A549 (cell line): ENCODE measurements around the gene SCGB1A1. TPM values are rescaled to one million over a fixed set of nuclear protein-coding genes. Genes with fewer than 3 reads are reported as not detected.

Experiments used
- ATAC-seq, 2 experiments: fragments of 200-7000 bp in 1 of 2; fragments of >200 bp in 1 of 2; cut with Nextera tagmentation in 1 of 2; cut with Tn5 transposase in 1 of 2; 3 replicates each; pipeline versions ENCODE4 v1.8.0 to v1.9.1; 2018 to 2020; ENCODE audit warnings: mild to moderate bottlenecking in 1 of 2, moderate library complexity in 1 of 2
- CTCF ChIA-PET: fragments of 300-600 bp; sonication (Branson Sonifier 250); formaldehyde crosslinking; extraction: SDS; loops from one replicate; lab custom pipeline; 2021; ENCODE audit warnings: antibody characterized with exemption, inconsistent platforms; lab: Yijun Ruan, JAX
- POLR2A ChIA-PET: fragments of 350-600 bp; formaldehyde crosslinking; extraction: SDS; loops from one replicate; lab custom pipeline; 2021; ENCODE audit warnings: antibody characterized with exemption, inconsistent platforms; lab: Yijun Ruan, JAX
- DNase-seq, 2 experiments: peaks; one replicate each; pipeline versions ENCODE4 v3.0.0 to v3.0.0-alpha.2; 2011 to 2016; ENCODE audit warnings: low read depth in 1 of 2, low spot score in 1 of 2
- FAIRE-seq: peaks from 2 replicates; lab custom pipeline; 2011; peaks lifted over from hg19 to GRCh38; lab: Jason Lieb, UNC
- H3K27ac ChIP-seq, 2 experiments: fragments of >200 bp; sonication (Bioruptor Twin); formaldehyde crosslinking; 3 replicates each; pipeline ENCODE4 v1.5.1; 2016 to 2017
- H3K4me1 ChIP-seq: fragments of >200 bp; sonication (Bioruptor Twin); formaldehyde crosslinking; 3 replicates; pipeline ENCODE4 v1.6.1; 2016
- H3K4me2 ChIP-seq: fragments of >200 bp; sonication (Bioruptor Twin); formaldehyde crosslinking; 3 replicates; pipeline ENCODE4 v1.6.1; 2016
- H3K4me3 ChIP-seq: fragments of >200 bp; sonication (Bioruptor Twin); formaldehyde crosslinking; 3 replicates; pipeline ENCODE4 v1.5.1; 2016
- H3K9me3 ChIP-seq: fragments of >200 bp; sonication (Bioruptor Twin); formaldehyde crosslinking; 3 replicates; pipeline ENCODE4 v1.6.1; 2016
- BHLHE40 ChIP-seq: IDR thresholded peaks from 2 replicates; pipeline ENCODE4 v1.6.1; 2012; ENCODE audit warnings: low read depth, low read length, inconsistent platforms
- CTCF ChIP-seq: fragments of >200 bp; sonication (Bioruptor Twin); formaldehyde crosslinking; IDR thresholded peaks from 3 replicates; pipeline ENCODE4 v1.5.1; 2016
- E2F6 ChIP-seq: IDR thresholded peaks from 2 replicates; pipeline ENCODE4 v1.6.1; 2012; ENCODE audit warnings: low read depth, borderline replicate concordance
- ESRRA ChIP-seq: fragments of 150-350 bp; IDR thresholded peaks from 2 replicates; pipeline ENCODE4 v1.6.1; 2014; ENCODE audit warnings: mild to moderate bottlenecking, low read length, borderline replicate concordance
- GATA3 ChIP-seq: IDR thresholded peaks from 2 replicates; pipeline ENCODE4 v1.6.1; 2012; ENCODE audit warnings: borderline replicate concordance
- HDAC2 ChIP-seq: fragments of 200-600 bp; sonication (generic); IDR thresholded peaks from 2 replicates; pipeline ENCODE4 v1.6.1; 2016
- HMGXB4 ChIP-seq: fragments of 250-450 bp; sonication (Bioruptor Pico); IDR thresholded peaks from 2 replicates; pipeline ENCODE4 v1.5.0; 2021; ENCODE audit warnings: mild to moderate bottlenecking, moderate library complexity, borderline replicate concordance
- HOXA7 ChIP-seq: fragments of 250-450 bp; sonication (Bioruptor Pico); IDR thresholded peaks from 2 replicates; pipeline ENCODE4 v1.5.0; 2020; ENCODE audit warnings: mild to moderate bottlenecking, moderate library complexity
- HOXB5 ChIP-seq: fragments of 250-450 bp; sonication (Bioruptor Pico); IDR thresholded peaks from 2 replicates; pipeline ENCODE4 v1.5.0; 2020; ENCODE audit warnings: mild to moderate bottlenecking, moderate library complexity
- JUNB ChIP-seq: fragments of >200 bp; sonication (Bioruptor Twin); formaldehyde crosslinking; IDR thresholded peaks from 2 replicates; pipeline ENCODE4 v1.6.1; 2016
- MAX ChIP-seq: IDR thresholded peaks from 2 replicates; pipeline ENCODE4 v1.6.1; 2012
- NFE2L2 ChIP-seq: fragments of 150-350 bp; conservative IDR thresholded peaks from 2 replicates; pipeline ENCODE4 v1.6.1; 2014; ENCODE audit warnings: low read length
- PBX3 ChIP-seq: IDR thresholded peaks from 2 replicates; pipeline ENCODE4 v1.6.1; 2012
- PHF8 ChIP-seq: fragments of 200-600 bp; sonication (generic); IDR thresholded peaks from 2 replicates; pipeline ENCODE4 v1.6.1; 2016; ENCODE audit warnings: low read depth, mild to moderate bottlenecking, antibody characterized with exemption, moderate library complexity, borderline replicate concordance
- RARB ChIP-seq: fragments of 250-450 bp; sonication (Bioruptor Pico); IDR thresholded peaks from 2 replicates; pipeline ENCODE4 v1.8.0; 2021; ENCODE audit warnings: mild to moderate bottlenecking, moderate library complexity
- RNF2 ChIP-seq: fragments of 200-600 bp; sonication (generic); IDR thresholded peaks from 2 replicates; pipeline ENCODE4 v1.6.1; 2016; ENCODE audit warnings: low read depth, mild to moderate bottlenecking, antibody characterized with exemption, moderate library complexity, borderline replicate concordance
- SMC3 ChIP-seq: fragments of >200 bp; sonication (Bioruptor Twin); formaldehyde crosslinking; IDR thresholded peaks from 3 replicates; pipeline ENCODE4 v1.6.1; 2018; ENCODE audit warnings: inconsistent platforms
- SREBF2 ChIP-seq: fragments of 450-650 bp; IDR thresholded peaks from 2 replicates; pipeline ENCODE4 v1.6.1; 2014; ENCODE audit warnings: mild to moderate bottlenecking, moderate library complexity
- TP53 ChIP-seq: fragments of 250-450 bp; sonication (Bioruptor Pico); IDR thresholded peaks from 2 replicates; pipeline ENCODE4 v1.5.0; 2021; ENCODE audit warnings: mild to moderate bottlenecking, moderate library complexity
- ZC3H11A ChIP-seq: fragments of 450-650 bp; IDR thresholded peaks from 2 replicates; pipeline ENCODE4 v1.6.1; 2014; ENCODE audit warnings: antibody characterized with exemption, mild to moderate bottlenecking
- ZFP36 ChIP-seq: fragments of 450-650 bp; IDR thresholded peaks from 2 replicates; pipeline ENCODE4 v1.6.1; 2014; ENCODE audit warnings: borderline replicate concordance; ENCODE audit not compliant: partially characterized antibody
- ZNF302 ChIP-seq: fragments of 250-450 bp; sonication (Bioruptor Pico); IDR thresholded peaks from 2 replicates; pipeline ENCODE4 v1.9.0; 2021; ENCODE audit warnings: inconsistent platforms, mild to moderate bottlenecking, moderate library complexity
- WGBS: methylation state at CpG from one replicate; pipeline ENCODE4 v1.1.6; 2017; ENCODE audit errors: missing lambda C conversion rate; 5-methylcytosine and 5-hydroxymethylcytosine counted together
- polyA plus RNA-seq, 4 experiments: library from polyadenylated mRNA; depleted of rRNA in 3 of 4; stranded (reverse); fragments of >200 nt; fragmentation: RNase III in 1 of 4; extraction: RNeasy Plus Mini Kit Qiagen cat#74134 plus additional on column Dnase treatment in 1 of 4; gene quantifications; 2 replicates in 3 of 4; 3 replicates in 1 of 4; pipeline ENCODE4 v1.2.3, GENCODE V29; 2011 to 2017

The SCGB1A1 gene
- polyA plus RNA-seq, 2 of the 4 experiments (the other 2 are of a cell fraction) = 0.47 TPM; not detected in 1

GRCh38 chr11:62388999-62389398, 29.8 kb upstream of the SCGB1A1 start:
- TF ChIP-seq MAX (no peak), ZC3H11A (no peak), ESRRA (no peak), TP53 (CRISPR knock-in tag) (no peak), SREBF2 (no peak), SMC3 (no peak), E2F6 (no peak), JUNB (no peak), RNF2 (no peak), CTCF (no peak), PHF8 (no peak), HOXB5 (CRISPR knock-in tag) (no peak), GATA3 (no peak), HOXA7 (no peak), HDAC2 (no peak), RARB (CRISPR knock-in tag) (no peak), BHLHE40 (no peak)
- TF ChIP-seq, all 56 proteins: peak for 0
- no peak overlapping the region for H3K4me3 ChIP-seq
- WGBS = 87% methylated on average over 11 of the region's 11 CpGs
- H3K4me2 ChIP-seq = no peak overlapping the region
- no peaks in the 10 kb centered on the region for H3K9me3 ChIP-seq
- H3K27ac ChIP-seq = no peak overlapping the region
- peaks cover 12% of the 10 kb centered on the region for H3K4me1 ChIP-seq
- ChIA-PET CTCF (interaction anchor here (1.1 to 2.2 kb wide), 3 partner anchors 17 to 154 kb away, joined by 3 to 9 read pairs (median 6); no protein-coding TSS in a partner anchor), POLR2A (no interaction called here)
- DNase-seq = no peak
- no peak for ATAC-seq
- FAIRE-seq = no peak

GRCh38 chr11:62390237-62390636, 28.6 kb upstream of the SCGB1A1 start:
- Histone ChIP-seq H3K4me2 (no peak overlapping the region), H3K4me3 (no peak overlapping the region), H3K4me1 (peaks cover 14% of the 10 kb centered on the region)
- no peak for TF ChIP-seq SREBF2
- no peak for TF ChIP-seq ZNF302 (CRISPR knock-in tag)
- TF ChIP-seq NFE2L2 = no peak
- TF ChIP-seq PBX3 = no peak
- no peak for TF ChIP-seq HOXB5 (CRISPR knock-in tag)
- no peak for TF ChIP-seq HMGXB4
- no peak for TF ChIP-seq ZFP36
- TF ChIP-seq, all 56 proteins: peak for 0
- no peak for FAIRE-seq
- DNase-seq = no peak
- Histone ChIP-seq H3K27ac (no peak overlapping the region), H3K9me3 (no peaks in the 10 kb centered on the region)
- no peak for ATAC-seq
- 73% methylated on average over 5 of the region's 5 CpGs for WGBS
- POLR2A ChIA-PET = no interaction called here
- CTCF ChIA-PET = interaction anchor here (0.7 to 8.3 kb wide), 12 partner anchors 9 to 180 kb away, joined by 3 to 201 read pairs (median 8); partner anchors contain the start of gene AHNAK
